ENCODE measurements around the gene ADH5. TPM values are rescaled to one million over a fixed set of nuclear protein-coding genes. Genes with fewer than 3 reads are reported as not detected.
A peak's percentile ranks its signal among the peaks of the same experiment; 100 is the strongest.
"Not testable (repeated sequence)": the region's sequence is repeated elsewhere in the genome, so short reads cannot be mapped to it uniquely, and the experiment has no call there.

Gene ADH5
- polyA plus RNA-seq, 1 donor: 183 TPM

GRCh38 chr4:99043346-99043745 is 45.2 kb downstream of the ADH5 start:
- WGBS (ENCODE audit: insufficient coverage, low lambda C conversion rate): no CpG with 5 or more reads among the region's 2 CpGs
- peaks cover 17% of the 10 kb centered on the region for H3K36me3 ChIP-seq (ENCODE audit: control insufficient read depth, insufficient read depth, low read length)

GRCh38 chr4:99038213-99038612 is 50.4 kb downstream of the ADH5 start:
- peaks cover 6% of the 10 kb centered on the region for H3K36me3 ChIP-seq (ENCODE audit: control insufficient read depth, insufficient read depth, low read length)
- no peak for DNase-seq
- no peak overlapping the region for H3K27ac ChIP-seq (ENCODE audit: low read length)
- no peaks in the 10 kb centered on the region for H3K9me3 ChIP-seq (ENCODE audit: control insufficient read depth, low read depth, low read length)
- no peaks in the 10 kb centered on the region for H3K27me3 ChIP-seq (ENCODE audit: control insufficient read depth, insufficient read depth, low read length)
- no peak overlapping the region for H3K4me3 ChIP-seq (ENCODE audit: low read length)
- WGBS (ENCODE audit: insufficient coverage, low lambda C conversion rate): 100% methylated on average over 1 of the region's 1 CpG
- H3K4me1 ChIP-seq (ENCODE audit: control insufficient read depth, insufficient read depth, low read length): no peaks in the 10 kb centered on the region

More at GRCh38 chr4:99043346-99043745, 45.2 kb downstream of the ADH5 start:
- no peaks in the 10 kb centered on the region for H3K4me1 ChIP-seq (ENCODE audit: control insufficient read depth, insufficient read depth, low read length)
- no peaks in the 10 kb centered on the region for H3K27me3 ChIP-seq (ENCODE audit: control insufficient read depth, insufficient read depth, low read length)
- no peak overlapping the region for H3K27ac ChIP-seq (ENCODE audit: low read length)
- no peak overlapping the region for H3K4me3 ChIP-seq (ENCODE audit: low read length)
- no peaks in the 10 kb centered on the region for H3K9me3 ChIP-seq (ENCODE audit: control insufficient read depth, low read depth, low read length)
- DNase-seq: no peak

GRCh38 chr4:99033956-99034355 is 54.6 kb downstream of the ADH5 start:
- Histone ChIP-seq H3K27ac (ENCODE audit: low read length) (no peak overlapping the region), H3K27me3 (ENCODE audit: control insufficient read depth, insufficient read depth, low read length) (no peaks in the 10 kb centered on the region), H3K9me3 (ENCODE audit: control insufficient read depth, low read depth, low read length) (no peaks in the 10 kb centered on the region), H3K4me1 (ENCODE audit: control insufficient read depth, insufficient read depth, low read length) (no peaks in the 10 kb centered on the region), H3K4me3 (ENCODE audit: low read length) (no peak overlapping the region), H3K36me3 (ENCODE audit: control insufficient read depth, insufficient read depth, low read length) (peaks cover 4% of the 10 kb centered on the region)
- WGBS (ENCODE audit: insufficient coverage, low lambda C conversion rate): no CpG with 5 or more reads among the region's 4 CpGs
- no peak for DNase-seq

- no CpG with 5 or more reads among the region's 3 CpGs for WGBS (ENCODE audit: insufficient coverage, low lambda C conversion rate)
- H3K4me1 ChIP-seq (ENCODE audit: control insufficient read depth, insufficient read depth, low read length): peaks cover 24% of the 10 kb centered on the region
- no peak overlapping the region for H3K27ac ChIP-seq (ENCODE audit: low read length)
- DNase-seq: no peak
- H3K27me3 ChIP-seq (ENCODE audit: control insufficient read depth, insufficient read depth, low read length): no peaks in the 10 kb centered on the region
- H3K4me3 ChIP-seq (ENCODE audit: low read length): no peak overlapping the region
- peaks cover 4% of the 10 kb centered on the region for H3K36me3 ChIP-seq (ENCODE audit: control insufficient read depth, insufficient read depth, low read length)
- H3K9me3 ChIP-seq (ENCODE audit: control insufficient read depth, low read depth, low read length): no peaks in the 10 kb centered on the region
Observed at GRCh38 chr4:99029852-99030251, 58.7 kb downstream of the ADH5 start.

GRCh38 chr4:99029018-99029735 is 59.4 kb downstream of the ADH5 start:
- H3K9me3 ChIP-seq (ENCODE audit: control insufficient read depth, low read depth, low read length): no peaks in the 10 kb centered on the region
- peaks cover 31% of the 10 kb centered on the region for H3K4me1 ChIP-seq (ENCODE audit: control insufficient read depth, insufficient read depth, low read length)
- peaks cover under 1% of the 10 kb centered on the region for H3K36me3 ChIP-seq (ENCODE audit: control insufficient read depth, insufficient read depth, low read length)
- no CpG with 5 or more reads among the region's 1 CpG for WGBS (ENCODE audit: insufficient coverage, low lambda C conversion rate)
- no peaks in the 10 kb centered on the region for H3K27me3 ChIP-seq (ENCODE audit: control insufficient read depth, insufficient read depth, low read length)
- peak overlapping the region; percentile 19 for H3K27ac ChIP-seq (ENCODE audit: low read length)
- DNase-seq: no peak
- no peak overlapping the region for H3K4me3 ChIP-seq (ENCODE audit: low read length)

- Histone ChIP-seq H3K4me1 (ENCODE audit: control insufficient read depth, insufficient read depth, low read length) (peaks cover 38% of the 10 kb centered on the region), H3K4me3 (ENCODE audit: low read length) (no peak overlapping the region), H3K36me3 (ENCODE audit: control insufficient read depth, insufficient read depth, low read length) (no peaks in the 10 kb centered on the region), H3K27me3 (ENCODE audit: control insufficient read depth, insufficient read depth, low read length) (no peaks in the 10 kb centered on the region), H3K27ac (ENCODE audit: low read length) (peak overlapping the region; percentile 82), H3K9me3 (ENCODE audit: control insufficient read depth, low read depth, low read length) (no peaks in the 10 kb centered on the region)
- peak; percentile 54 to 72 for DNase-seq
Observed at GRCh38 chr4:99028187-99028586, 60.4 kb downstream of the ADH5 start.

- Histone ChIP-seq H3K4me3 (ENCODE audit: low read length) (no peak overlapping the region), H3K27me3 (ENCODE audit: control insufficient read depth, insufficient read depth, low read length) (no peaks in the 10 kb centered on the region), H3K9me3 (ENCODE audit: control insufficient read depth, low read depth, low read length) (no peaks in the 10 kb centered on the region), H3K4me1 (ENCODE audit: control insufficient read depth, insufficient read depth, low read length) (peaks cover 45% of the 10 kb centered on the region), H3K27ac (ENCODE audit: low read length) (peak overlapping the region; percentile 82), H3K36me3 (ENCODE audit: control insufficient read depth, insufficient read depth, low read length) (no peaks in the 10 kb centered on the region)
- DNase-seq: peak in 1 of 2 donors; percentile 50
- WGBS (ENCODE audit: insufficient coverage, low lambda C conversion rate): no CpG with 5 or more reads among the region's 2 CpGs
Observed at GRCh38 chr4:99027304-99027703, 61.3 kb downstream of the ADH5 start.

GRCh38 chr4:99025506-99025905 is 63.1 kb downstream of the ADH5 start:
- Histone ChIP-seq H3K9me3 (ENCODE audit: control insufficient read depth, low read depth, low read length) (peaks cover 5% of the 10 kb centered on the region), H3K27me3 (ENCODE audit: control insufficient read depth, insufficient read depth, low read length) (no peaks in the 10 kb centered on the region), H3K27ac (ENCODE audit: low read length) (peak overlapping the region; percentile 84), H3K36me3 (ENCODE audit: control insufficient read depth, insufficient read depth, low read length) (no peaks in the 10 kb centered on the region), H3K4me1 (ENCODE audit: control insufficient read depth, insufficient read depth, low read length) (peaks cover 45% of the 10 kb centered on the region), H3K4me3 (ENCODE audit: low read length) (no peak overlapping the region)
- no peak for DNase-seq
- WGBS (ENCODE audit: insufficient coverage, low lambda C conversion rate): no CpG with 5 or more reads among the region's 1 CpG

GRCh38 chr4:99024481-99025275 is 63.9 kb downstream of the ADH5 start:
- Histone ChIP-seq H3K9me3 (ENCODE audit: control insufficient read depth, low read depth, low read length) (peaks cover 9% of the 10 kb centered on the region), H3K36me3 (ENCODE audit: control insufficient read depth, insufficient read depth, low read length) (no peaks in the 10 kb centered on the region), H3K27me3 (ENCODE audit: control insufficient read depth, insufficient read depth, low read length) (no peaks in the 10 kb centered on the region), H3K4me3 (ENCODE audit: low read length) (peak overlapping the region; percentile 17), H3K4me1 (ENCODE audit: control insufficient read depth, insufficient read depth, low read length) (peaks cover 45% of the 10 kb centered on the region), H3K27ac (ENCODE audit: low read length) (peak overlapping the region; percentile 84)
- no CpG with 5 or more reads among the region's 7 CpGs for whole genome bisulfite sequencing (ENCODE audit: insufficient coverage, low lambda C conversion rate)
- peak; percentile 51 to 59 for DNase-seq

- Histone ChIP-seq H3K4me3 (ENCODE audit: low read length) (peak overlapping the region; percentile 17), H3K4me1 (ENCODE audit: control insufficient read depth, insufficient read depth, low read length) (peaks cover 45% of the 10 kb centered on the region), H3K27ac (ENCODE audit: low read length) (peak overlapping the region; percentile 84)
- no CpG with 5 or more reads among the region's 10 CpGs for WGBS (ENCODE audit: insufficient coverage, low lambda C conversion rate)
- not testable (repeated sequence) for H3K9me3 ChIP-seq (ENCODE audit: control insufficient read depth, low read depth, low read length); H3K27me3 ChIP-seq (ENCODE audit: control insufficient read depth, insufficient read depth, low read length); H3K36me3 ChIP-seq (ENCODE audit: control insufficient read depth, insufficient read depth, low read length)
- peak; percentile 24 to 58 for DNase-seq
Observed at GRCh38 chr4:99023800-99024251, 64.8 kb downstream of the ADH5 start.
